HEK293 (cell line): Measurements from ENCODE around the gene BBX.

Experiments used
- CTCF ChIA-PET: fragments of 350-600 bp; formaldehyde crosslinking; extraction: SDS; loops from one replicate; lab custom pipeline; 2021; ENCODE audit warnings: antibody characterized with exemption; lab: Yijun Ruan, JAX
- POLR2A ChIA-PET: fragments of 300-600 bp; formaldehyde crosslinking; extraction: SDS; loops from one replicate; lab custom pipeline; 2020; ENCODE audit warnings: antibody characterized with exemption, inconsistent platforms; lab: Yijun Ruan, JAX
- H3K27ac ChIP-seq: fragments of 200-500 bp; sonication (Bioruptor generic); 2 replicates; pipeline ENCODE4 v1.5.1; 2014; ENCODE audit warnings: low read depth, low read length, control low read depth, inconsistent platforms; ENCODE audit errors: extremely low read depth
- H3K36me3 ChIP-seq, 2 experiments: fragments of 200-500 bp in 1 of 2; sonication (Bioruptor generic) in 1 of 2; 1 replicate in 1 of 2; 2 replicates in 1 of 2; pipeline ENCODE4 v1.5.1; 2014 to 2017; ENCODE audit warnings: inconsistent platforms in 2 of 2, low read length in 2 of 2; ENCODE audit not compliant: control insufficient read depth in 2 of 2, insufficient read depth in 1 of 2
- H3K4me1 ChIP-seq: fragments of 200-500 bp; sonication (Bioruptor generic); 2 replicates; pipeline ENCODE4 v1.5.1; 2014; ENCODE audit warnings: mild to moderate bottlenecking, low read length, inconsistent platforms; ENCODE audit not compliant: control insufficient read depth, insufficient read depth
- H3K4me3 ChIP-seq: 2 replicates; pipeline ENCODE4 v1.5.1; 2011; ENCODE audit warnings: low read depth, mild to moderate bottlenecking, control low read depth, low read length, moderate library complexity
- H3K9me3 ChIP-seq: fragments of 200-500 bp; sonication (Bioruptor generic); 2 replicates; pipeline ENCODE4 v1.5.1; 2014; ENCODE audit warnings: low read depth, low read length, inconsistent platforms; ENCODE audit not compliant: control insufficient read depth, insufficient read depth
- KLF9 ChIP-seq: fragments of 450-650 bp; formaldehyde crosslinking; IDR thresholded peaks from 2 replicates; pipeline ENCODE4 v1.5.1; 2016; ENCODE audit warnings: missing biosample characterization, missing genetic modification characterization, low read depth
- PRDM1 ChIP-seq: fragments of 450-650 bp; formaldehyde crosslinking; IDR thresholded peaks from 2 replicates; pipeline ENCODE4; 2016; ENCODE audit warnings: missing biosample characterization, missing genetic modification characterization
- PRDM10 ChIP-seq: fragments of 450-650 bp; formaldehyde crosslinking; IDR thresholded peaks from 2 replicates; pipeline ENCODE4 v1.5.1; 2016; ENCODE audit warnings: missing biosample characterization, missing genetic modification characterization
- TCF7L2 ChIP-seq: IDR thresholded peaks from 2 replicates; pipeline ENCODE4 v1.6.1; 2011; ENCODE audit warnings: low read depth, mild to moderate bottlenecking, inconsistent platforms, low read length, moderate library complexity, borderline replicate concordance
- ZBTB20 ChIP-seq: fragments of 450-650 bp; formaldehyde crosslinking; IDR thresholded peaks from 2 replicates; pipeline ENCODE4 v1.5.1; 2016; ENCODE audit warnings: missing biosample characterization, missing genetic modification characterization
- ZFHX2 ChIP-seq: fragments of 450-650 bp; formaldehyde crosslinking; conservative IDR thresholded peaks from 2 replicates; pipeline ENCODE4 v1.5.1; 2016; ENCODE audit warnings: missing biosample characterization, missing genetic modification characterization
- ZFP37 ChIP-seq: fragments of 450-650 bp; formaldehyde crosslinking; IDR thresholded peaks from 2 replicates; pipeline ENCODE4 v1.5.1; 2016; ENCODE audit warnings: missing biosample characterization, missing genetic modification characterization
- ZNF266 ChIP-seq: fragments of 450-650 bp; formaldehyde crosslinking; IDR thresholded peaks from 2 replicates; pipeline ENCODE4 v1.5.1; 2016; ENCODE audit warnings: missing biosample characterization, missing genetic modification characterization, low read depth
- ZNF776 ChIP-seq: fragments of 450-650 bp; formaldehyde crosslinking; IDR thresholded peaks from 2 replicates; pipeline ENCODE4 v1.5.0; 2017; ENCODE audit warnings: missing biosample characterization, missing genetic modification characterization, borderline replicate concordance
- TF ChIP-seq, protein P1 (sequence below): fragments of 450-650 bp; formaldehyde crosslinking; IDR thresholded peaks from 2 replicates; pipeline ENCODE4 v1.5.1; 2017; ENCODE audit warnings: missing biosample characterization, missing genetic modification characterization
- TF ChIP-seq, protein P2 (sequence below): fragments of 450-650 bp; formaldehyde crosslinking; optimal IDR thresholded peaks from 2 replicates; pipeline ENCODE3; 2016; ENCODE audit warnings: missing biosample characterization, mild to moderate bottlenecking, missing genetic modification characterization
- TF ChIP-seq, protein P3 (sequence below): fragments of 450-650 bp; formaldehyde crosslinking; IDR thresholded peaks from 2 replicates; pipeline ENCODE4 v1.5.1; 2017; ENCODE audit warnings: missing biosample characterization, mild to moderate bottlenecking, missing genetic modification characterization, moderate library complexity

BBX gene

GRCh38 chr3:107682580-107682979, 159.8 kb downstream of the BBX start:
- TF ChIP-seq PRDM1 (tag by site-specific recombination) (0 out of 2 replicates have a peak, but pooled peaks have one; percentile 27), ZNF266 (tag by site-specific recombination) (no peak)
- Histone ChIP-seq H3K4me1 (no peaks in the 10 kb centered on the region; the same call in 1 of the 2 replicates), H3K9me3 (no peaks in the 10 kb centered on the region), H3K36me3 (no peaks in the 10 kb centered on the region), H3K27ac (no peak overlapping the region), H3K4me3 (no peak overlapping the region)
- ChIA-PET POLR2A (no interaction called here), CTCF (no interaction called here)

DNA sequence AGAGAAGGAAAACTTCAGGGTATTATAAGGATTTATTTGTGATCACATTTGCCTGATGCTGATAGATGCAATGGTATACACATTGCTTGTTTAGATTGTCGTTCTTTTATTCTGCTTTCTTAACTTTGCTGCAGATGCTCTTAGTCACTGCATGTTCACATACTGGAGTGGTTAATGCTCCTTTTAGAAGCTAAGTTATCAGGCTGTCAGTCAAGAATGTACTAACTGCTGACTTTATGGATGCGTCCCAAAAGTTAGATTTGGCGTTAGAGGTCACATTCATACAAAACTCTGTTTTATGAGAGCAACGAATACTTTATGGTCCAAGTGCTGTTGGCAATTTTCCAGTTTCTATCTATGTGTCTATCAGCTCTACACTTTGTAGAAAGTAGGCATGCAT, 160.7 kb downstream of the BBX start:
- Histone ChIP-seq H3K9me3 (no peaks in the 10 kb centered on the region), H3K36me3 (no peaks in the 10 kb centered on the region), H3K27ac (no peak overlapping the region), H3K4me3 (no peak overlapping the region), H3K4me1 (no peaks in the 10 kb centered on the region; the same call in 1 of the 2 replicates)
- ChIA-PET CTCF (interaction anchor here (0.7 kb wide), 1 partner anchor 155 kb away, joined by 3 read pairs; no protein-coding TSS in a partner anchor), POLR2A (no interaction called here)
- TF ChIP-seq ZFP37 (tag by site-specific recombination) (no peak), PRDM10 (tag by site-specific recombination) (0 out of 2 replicates have a peak, but pooled peaks have one; percentile 36)
- TF ChIP-seq, protein P1, sequence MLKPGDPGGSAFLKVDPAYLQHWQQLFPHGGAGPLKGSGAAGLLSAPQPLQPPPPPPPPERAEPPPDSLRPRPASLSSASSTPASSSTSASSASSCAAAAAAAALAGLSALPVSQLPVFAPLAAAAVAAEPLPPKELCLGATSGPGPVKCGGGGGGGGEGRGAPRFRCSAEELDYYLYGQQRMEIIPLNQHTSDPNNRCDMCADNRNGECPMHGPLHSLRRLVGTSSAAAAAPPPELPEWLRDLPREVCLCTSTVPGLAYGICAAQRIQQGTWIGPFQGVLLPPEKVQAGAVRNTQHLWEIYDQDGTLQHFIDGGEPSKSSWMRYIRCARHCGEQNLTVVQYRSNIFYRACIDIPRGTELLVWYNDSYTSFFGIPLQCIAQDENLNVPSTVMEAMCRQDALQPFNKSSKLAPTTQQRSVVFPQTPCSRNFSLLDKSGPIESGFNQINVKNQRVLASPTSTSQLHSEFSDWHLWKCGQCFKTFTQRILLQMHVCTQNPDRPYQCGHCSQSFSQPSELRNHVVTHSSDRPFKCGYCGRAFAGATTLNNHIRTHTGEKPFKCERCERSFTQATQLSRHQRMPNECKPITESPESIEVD (tag by site-specific recombination): peak; percentile 65

DNA sequence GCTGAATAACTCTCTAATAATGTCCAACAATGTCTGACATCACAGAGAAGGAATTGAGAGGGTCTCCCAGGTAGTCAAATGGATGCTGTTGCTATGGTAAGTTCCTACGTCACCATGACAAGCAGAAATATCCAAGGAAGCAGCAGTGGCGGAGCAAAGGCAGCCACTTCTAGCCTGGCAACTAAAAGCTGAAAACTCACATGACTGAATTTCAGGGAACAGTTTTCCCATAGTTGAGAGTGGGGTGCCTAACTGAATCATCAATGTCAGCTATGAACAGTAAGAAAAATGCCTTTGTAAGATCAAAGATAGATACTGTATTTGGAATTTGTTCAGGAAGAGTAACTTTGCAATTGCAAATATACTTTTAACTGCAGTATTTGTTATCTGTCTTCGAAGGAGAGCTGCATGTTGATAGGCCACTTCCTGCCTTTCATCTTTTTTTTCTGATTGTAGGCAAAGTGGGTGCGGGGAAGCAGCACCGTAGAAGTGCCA, 161.7 kb downstream of the BBX start:
- no peak overlapping the region for H3K27ac ChIP-seq
- H3K36me3 ChIP-seq: no peaks in the 10 kb centered on the region
- ChIA-PET POLR2A (no interaction called here), CTCF (interaction anchor here (0.6 to 1.4 kb wide), 4 partner anchors 9 to 200 kb away, joined by 3 to 5 read pairs (median 3); no protein-coding TSS in a partner anchor)
- peak; percentile 17; the same call in 1 of the 2 replicates for TF ChIP-seq TCF7L2
- TF ChIP-seq ZNF266 (tag by site-specific recombination): no peak
- TF ChIP-seq, all 188 proteins: peak for 1
- Histone ChIP-seq H3K4me3 (no peak overlapping the region), H3K4me1 (no peaks in the 10 kb centered on the region; the same call in 1 of the 2 replicates), H3K9me3 (no peaks in the 10 kb centered on the region)

- CTCF ChIA-PET: interaction anchor here (0.6 kb wide), 2 partner anchors 10 to 199 kb away, joined by 3 to 5 read pairs; no protein-coding TSS in a partner anchor
- no peaks in the 10 kb centered on the region for H3K36me3 ChIP-seq
- no peaks in the 10 kb centered on the region; the same call in 1 of the 2 replicates for H3K4me1 ChIP-seq
Observed at GRCh38 chr3:107685383-107685782, 162.6 kb downstream of the BBX start.

More at GRCh38 chr3:107685383-107685782, 162.6 kb downstream of the BBX start:
- POLR2A ChIA-PET: no interaction called here
- TF ChIP-seq, protein P2, sequence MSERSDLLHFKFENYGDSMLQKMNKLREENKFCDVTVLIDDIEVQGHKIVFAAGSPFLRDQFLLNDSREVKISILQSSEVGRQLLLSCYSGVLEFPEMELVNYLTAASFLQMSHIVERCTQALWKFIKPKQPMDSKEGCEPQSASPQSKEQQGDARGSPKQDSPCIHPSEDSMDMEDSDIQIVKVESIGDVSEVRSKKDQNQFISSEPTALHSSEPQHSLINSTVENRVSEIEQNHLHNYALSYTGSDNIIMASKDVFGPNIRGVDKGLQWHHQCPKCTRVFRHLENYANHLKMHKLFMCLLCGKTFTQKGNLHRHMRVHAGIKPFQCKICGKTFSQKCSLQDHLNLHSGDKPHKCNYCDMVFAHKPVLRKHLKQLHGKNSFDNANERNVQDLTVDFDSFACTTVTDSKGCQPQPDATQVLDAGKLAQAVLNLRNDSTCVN: no peak
- no peak for TF ChIP-seq ZFHX2 (tag by site-specific recombination)
- TF ChIP-seq, protein P3, sequence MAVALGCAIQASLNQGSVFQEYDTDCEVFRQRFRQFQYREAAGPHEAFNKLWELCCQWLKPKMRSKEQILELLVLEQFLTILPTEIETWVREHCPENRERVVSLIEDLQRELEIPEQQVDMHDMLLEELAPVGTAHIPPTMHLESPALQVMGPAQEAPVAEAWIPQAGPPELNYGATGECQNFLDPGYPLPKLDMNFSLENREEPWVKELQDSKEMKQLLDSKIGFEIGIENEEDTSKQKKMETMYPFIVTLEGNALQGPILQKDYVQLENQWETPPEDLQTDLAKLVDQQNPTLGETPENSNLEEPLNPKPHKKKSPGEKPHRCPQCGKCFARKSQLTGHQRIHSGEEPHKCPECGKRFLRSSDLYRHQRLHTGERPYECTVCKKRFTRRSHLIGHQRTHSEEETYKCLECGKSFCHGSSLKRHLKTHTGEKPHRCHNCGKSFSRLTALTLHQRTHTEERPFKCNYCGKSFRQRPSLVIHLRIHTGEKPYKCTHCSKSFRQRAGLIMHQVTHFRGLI (tag by site-specific recombination): no peak
- TF ChIP-seq ZBTB20 (tag by site-specific recombination): no peak
- no peak for TF ChIP-seq KLF9
- no peak for TF ChIP-seq ZNF776 (tag by site-specific recombination)
- TF ChIP-seq, all 188 proteins: peak for 0
- Histone ChIP-seq H3K9me3 (no peaks in the 10 kb centered on the region), H3K27ac (no peak overlapping the region), H3K4me3 (no peak overlapping the region)
